Esophagus squamous epithelium (tissue), 5 donors: ENCODE results near the gene CALML5. TPM values are rescaled to one million over a fixed set of nuclear protein-coding genes. Genes with fewer than 3 reads are reported as not detected.

Experiments
- DNase-seq: peaks from one replicate; lab custom pipeline; 2025; lab: John Stamatoyannopoulos, UW
- H3K27ac ChIP-seq, 4 donors: fragments of 200-600 bp; sonication (generic); one replicate each; pipeline ENCODE4 v1.5.1; 2016 to 2019; ENCODE audit warnings: mild to moderate bottlenecking in 1 of 4
- H3K27me3 ChIP-seq, 4 donors: fragments of 200-600 bp; sonication (generic); 1 replicate in 3 of 4; 2 replicates in 1 of 4; pipeline versions ENCODE4 v1.5.1 to v1.6.0; 2017 to 2021; ENCODE audit warnings: antibody characterized with exemption in 1 of 4
- H3K36me3 ChIP-seq, 3 donors: fragments of 200-600 bp; sonication (generic); one replicate each; pipeline ENCODE4 v1.5.1; 2016 to 2019
- H3K4me1 ChIP-seq, 3 donors: fragments of 200-600 bp; sonication (generic); one replicate each; pipeline ENCODE4 v1.5.1; 2017 to 2019
- H3K4me3 ChIP-seq, 4 donors: fragments of 200-600 bp; sonication (generic); 1 replicate in 3 of 4; 2 replicates in 1 of 4; pipeline ENCODE4 v1.5.1; 2016 to 2019; ENCODE audit warnings: mild to moderate bottlenecking in 2 of 4, moderate library complexity in 1 of 4
- H3K9me3 ChIP-seq, 3 donors: fragments of 200-600 bp; sonication (generic); one replicate each; pipeline ENCODE4 v1.5.1; 2016 to 2019
- POLR2A ChIP-seq, 4 donors: fragments of 450-650 bp; IDR thresholded peaks; one replicate each; pipeline ENCODE4 v1.6.1; 2017; ENCODE audit warnings: antibody characterized with exemption in 4 of 4, mild to moderate bottlenecking in 4 of 4, moderate library complexity in 3 of 4
- whole genome bisulfite sequencing, 2 donors: methylation state at CpG; one replicate each; pipeline ENCODE4 v1.1.5; 2018; 5-methylcytosine and 5-hydroxymethylcytosine counted together
- intact Hi-C: fragments of 100-400 bp; cut with DNase I; formaldehyde crosslinking; loops from one replicate; pipeline ENCODE4 v1.15.0; 2022
- total RNA-seq, 4 donors: library from RNA; depleted of rRNA; stranded (reverse); fragments of >200 nt; gene quantifications; one replicate each; pipeline ENCODE4 v1.1.0, GENCODE V29; 2016
- TF ChIP-seq, protein P1 (sequence below), 6 experiments: fragments of 450-650 bp in 4 of 6; fragments of 200-600 bp in 2 of 6; sonication (generic) in 2 of 6; IDR thresholded peaks; one replicate each; pipeline ENCODE4 v1.5.1; 2016 to 2019; ENCODE audit warnings: antibody characterized with exemption in 6 of 6, mild to moderate bottlenecking in 4 of 6, moderate library complexity in 4 of 6
- donor health status: DM: yes; HTN: yes; CAD: no.

CALML5 gene
- total RNA-seq, 4 donors from 2014 or later = 14.5 to 148 (median 22.6) TPM

DNA sequence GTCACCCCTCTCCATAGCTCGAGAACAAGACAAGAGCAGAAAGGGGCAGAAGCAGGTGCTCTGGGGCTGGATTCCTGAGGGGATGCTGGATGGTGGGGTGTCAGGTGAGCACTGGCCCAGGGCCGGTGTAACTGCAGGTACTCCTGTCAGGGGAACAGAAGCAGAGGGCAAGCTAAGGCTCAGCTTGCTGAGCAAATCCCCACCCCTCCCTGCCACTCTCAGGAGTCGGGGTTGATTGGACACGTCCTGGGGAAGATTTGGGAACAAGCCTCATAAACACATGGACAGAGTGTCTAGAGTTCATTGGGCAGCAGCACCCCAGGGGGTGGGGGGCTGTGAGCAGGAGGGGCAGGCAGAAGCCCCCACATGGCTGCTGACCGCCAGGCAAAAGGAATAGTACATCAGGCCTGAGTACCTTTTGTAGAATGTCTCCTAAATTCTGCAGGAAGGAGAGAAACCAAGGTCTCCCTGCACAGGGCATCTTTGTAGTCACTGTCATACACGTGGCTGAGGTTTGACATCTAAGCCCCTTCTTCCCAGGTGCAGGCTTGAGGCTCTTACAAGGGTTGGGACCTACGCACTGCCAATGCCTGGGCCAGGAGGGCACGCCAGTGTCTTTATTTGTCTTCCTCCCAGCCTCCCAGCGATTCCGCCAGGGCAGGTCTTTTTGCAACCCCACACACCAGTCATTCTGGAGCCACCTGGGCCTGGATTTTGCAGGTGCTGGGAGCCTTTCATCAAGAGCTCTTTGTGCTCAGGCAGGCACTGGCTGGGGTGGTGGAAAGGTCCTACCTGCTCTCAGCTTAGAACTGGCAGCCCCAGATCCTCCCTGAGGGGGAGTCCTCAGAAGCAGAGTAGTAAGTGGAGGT lies 28.2 kb upstream of the CALML5 start:
- intact Hi-C loops = no loop called here
- WGBS, 2 donors = 39 to 47% methylated on average over 7 to 8 of the region's 10 CpGs
- Histone ChIP-seq H3K36me3 (no peaks in the 10 kb centered on the region), H3K27me3 (no peaks in the 10 kb centered on the region), H3K4me1 (peaks cover 28 to 84% (median 41%) of the 10 kb centered on the region in 3 donors), H3K4me3 (peak overlapping the region; percentile 57 to 70 (median 58)), H3K27ac (peak overlapping the region; percentile 73 to 93 (median 92)), H3K9me3 (no peaks in the 10 kb centered on the region)
- peak in 1 of 4 donors; percentile 5 for TF ChIP-seq POLR2A (IDR thresholded peaks at IDR 0.05)
- TF ChIP-seq, protein P1, sequence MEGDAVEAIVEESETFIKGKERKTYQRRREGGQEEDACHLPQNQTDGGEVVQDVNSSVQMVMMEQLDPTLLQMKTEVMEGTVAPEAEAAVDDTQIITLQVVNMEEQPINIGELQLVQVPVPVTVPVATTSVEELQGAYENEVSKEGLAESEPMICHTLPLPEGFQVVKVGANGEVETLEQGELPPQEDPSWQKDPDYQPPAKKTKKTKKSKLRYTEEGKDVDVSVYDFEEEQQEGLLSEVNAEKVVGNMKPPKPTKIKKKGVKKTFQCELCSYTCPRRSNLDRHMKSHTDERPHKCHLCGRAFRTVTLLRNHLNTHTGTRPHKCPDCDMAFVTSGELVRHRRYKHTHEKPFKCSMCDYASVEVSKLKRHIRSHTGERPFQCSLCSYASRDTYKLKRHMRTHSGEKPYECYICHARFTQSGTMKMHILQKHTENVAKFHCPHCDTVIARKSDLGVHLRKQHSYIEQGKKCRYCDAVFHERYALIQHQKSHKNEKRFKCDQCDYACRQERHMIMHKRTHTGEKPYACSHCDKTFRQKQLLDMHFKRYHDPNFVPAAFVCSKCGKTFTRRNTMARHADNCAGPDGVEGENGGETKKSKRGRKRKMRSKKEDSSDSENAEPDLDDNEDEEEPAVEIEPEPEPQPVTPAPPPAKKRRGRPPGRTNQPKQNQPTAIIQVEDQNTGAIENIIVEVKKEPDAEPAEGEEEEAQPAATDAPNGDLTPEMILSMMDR (IDR thresholded peaks at IDR 0.05) = no peak
- no peak for DNase-seq

DNA sequence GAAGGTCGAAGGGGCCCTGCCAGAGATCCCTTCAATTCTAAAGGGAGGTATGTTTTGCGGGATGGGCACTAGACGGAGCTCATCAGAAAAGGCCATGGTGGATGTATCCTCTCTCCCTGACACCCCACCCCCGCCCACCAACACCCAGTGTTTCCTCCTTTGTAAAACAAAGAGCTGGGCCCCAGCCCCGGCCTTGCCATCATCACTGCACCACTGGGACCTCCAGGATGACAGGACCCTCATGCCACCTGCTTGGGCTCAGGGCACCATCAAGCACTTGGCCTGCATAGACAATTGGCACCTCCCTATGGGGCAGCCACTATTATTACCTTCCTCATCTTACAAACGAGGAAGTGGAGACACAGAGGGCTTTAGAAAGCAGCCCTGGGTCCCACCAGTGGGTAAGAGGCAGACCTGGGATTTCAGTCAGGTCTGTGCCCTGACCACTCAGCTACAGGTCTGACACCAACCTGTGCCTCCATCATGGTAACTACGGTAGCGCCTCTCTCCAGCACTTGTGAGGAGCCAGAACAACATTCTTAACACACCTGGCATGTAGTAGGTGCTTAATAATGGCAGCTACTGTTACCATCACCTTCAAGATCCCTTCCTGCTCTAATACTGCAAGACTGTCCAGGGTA lies 27.4 kb upstream of the CALML5 start:
- TF ChIP-seq POLR2A (IDR thresholded peaks at IDR 0.05) = no peak
- TF ChIP-seq, protein P1 (IDR thresholded peaks at IDR 0.05) = no peak
- Histone ChIP-seq H3K27me3 (no peaks in the 10 kb centered on the region), H3K27ac (peak overlapping the region; percentile 73 to 93 (median 92)), H3K4me3 (peak overlapping the region; percentile 57 to 70 (median 58)), H3K9me3 (no peaks in the 10 kb centered on the region), H3K36me3 (no peaks in the 10 kb centered on the region), H3K4me1 (peaks cover 20 to 76% (median 34%) of the 10 kb centered on the region in 3 donors)
- intact Hi-C loops = no loop called here
- no peak for DNase-seq
- 60 to 72% methylated on average over 3 to 7 of the region's 8 CpGs for WGBS, 2 donors

DNA sequence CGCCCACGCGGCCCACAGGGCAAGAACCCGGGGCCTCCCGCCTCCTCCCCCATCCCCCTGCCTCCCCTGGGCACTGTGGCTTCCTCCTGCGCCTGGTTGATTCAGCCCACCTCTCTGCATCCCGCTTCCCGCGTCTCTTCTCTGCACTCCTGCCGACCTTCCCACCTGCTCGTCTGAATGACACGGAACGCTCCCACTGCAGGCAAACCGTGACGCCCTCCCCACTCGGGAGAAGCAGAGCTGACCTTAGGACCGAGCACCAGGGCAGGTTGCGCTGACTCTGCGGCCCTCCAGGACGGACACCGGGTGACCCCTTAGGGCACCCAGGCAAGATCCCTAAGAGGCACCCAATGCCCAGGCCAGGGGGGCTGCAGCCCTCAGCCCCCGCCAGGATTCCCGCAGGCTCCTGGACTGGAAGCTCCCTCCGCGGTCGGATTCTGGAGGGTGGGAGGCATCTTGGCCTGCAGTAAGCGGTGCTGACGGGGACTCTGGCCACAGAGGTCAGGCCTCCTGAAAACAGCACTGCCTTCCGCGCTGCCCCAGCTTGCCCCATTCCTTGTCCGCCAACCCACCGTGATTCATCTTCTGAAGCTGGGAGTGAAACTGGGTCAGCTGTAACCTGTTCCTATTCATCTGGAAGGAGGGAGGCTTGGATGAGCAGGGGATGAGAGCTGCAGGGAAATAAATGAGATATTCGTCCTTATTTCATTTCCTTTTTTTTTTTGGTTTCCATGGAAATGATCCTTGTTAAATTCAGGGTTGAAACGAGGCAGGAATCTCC lies 26.4 kb upstream of the CALML5 start:
- Histone ChIP-seq H3K27ac (peak overlapping the region; percentile 88 to 93 (median 92)), H3K36me3 (no peaks in the 10 kb centered on the region), H3K9me3 (no peaks in the 10 kb centered on the region), H3K4me1 (peaks cover 10 to 66% (median 23%) of the 10 kb centered on the region in 3 donors), H3K27me3 (no peaks in the 10 kb centered on the region), H3K4me3 (peak overlapping the region; percentile 57 to 70 (median 58))
- 30 to 57% methylated on average over 7 to 13 of the region's 34 CpGs for WGBS, 2 donors
- intact Hi-C loops = no loop called here
- TF ChIP-seq POLR2A (IDR thresholded peaks at IDR 0.05) = peak in 1 of 4 donors; percentile 17
- TF ChIP-seq, protein P1 (IDR thresholded peaks at IDR 0.05) = no peak
- no peak for DNase-seq

DNA sequence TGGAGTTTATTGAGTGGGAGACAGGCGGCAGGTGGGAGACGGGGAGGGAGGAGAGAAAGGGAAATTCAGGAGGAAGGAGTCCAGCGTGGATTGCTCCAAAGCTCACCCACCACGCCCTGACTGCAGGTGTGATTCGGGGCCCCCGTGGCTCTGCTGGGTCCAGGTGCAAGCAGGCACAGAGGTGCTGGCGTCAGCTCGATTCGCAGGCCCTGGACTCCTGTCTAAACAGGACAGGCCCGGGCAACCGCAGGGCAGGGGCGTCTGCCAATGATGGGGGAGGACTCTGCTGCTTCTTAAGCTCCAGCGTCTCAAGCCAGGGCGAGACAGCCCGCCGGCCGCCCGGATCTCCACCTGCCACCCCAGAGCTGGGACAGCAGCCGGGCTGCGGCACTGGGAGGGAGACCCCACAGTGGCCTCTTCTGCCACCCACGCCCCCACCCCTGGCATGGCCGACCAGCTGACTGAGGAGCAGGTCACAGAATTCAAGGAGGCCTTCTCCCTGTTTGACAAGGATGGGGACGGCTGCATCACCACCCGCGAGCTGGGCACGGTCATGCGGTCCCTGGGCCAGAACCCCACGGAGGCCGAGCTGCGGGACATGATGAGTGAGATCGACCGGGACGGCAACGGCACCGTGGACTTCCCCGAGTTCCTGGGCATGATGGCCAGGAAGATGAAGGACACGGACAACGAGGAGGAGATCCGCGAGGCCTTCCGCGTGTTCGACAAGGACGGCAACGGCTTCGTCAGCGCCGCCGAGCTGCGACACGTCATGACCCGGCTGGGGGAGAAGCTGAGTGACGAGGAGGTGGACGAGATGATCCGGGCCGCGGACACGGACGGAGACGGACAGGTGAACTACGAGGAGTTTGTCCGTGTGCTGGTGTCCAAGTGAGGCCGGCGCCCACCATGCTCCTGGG lies 25.5 kb upstream of the CALML5 start, which contains the start of gene CALML3:
TSS of gene CALML3 (plus strand) at position 321 of the 920 bp plus-strand sequence. CDS start at position 446, 125 bp downstream.
- TF ChIP-seq POLR2A (IDR thresholded peaks at IDR 0.05) = peak in 2 of 4 donors; percentile 20 to 48
- TF ChIP-seq, protein P1 (IDR thresholded peaks at IDR 0.05) = no peak
- Histone ChIP-seq H3K36me3 (no peaks in the 10 kb centered on the region), H3K4me1 (peaks cover 5 to 57% (median 15%) of the 10 kb centered on the region in 3 donors), H3K4me3 (peak within 1 kb of the TSS; percentile 57 to 70 (median 58)), H3K27me3 (no peaks in the 10 kb centered on the region), H3K9me3 (no peaks in the 10 kb centered on the region), H3K27ac (peak within 1 kb of the TSS; percentile 88 to 93 (median 92))
- intact Hi-C loops = no loop called here
- no peak for DNase-seq
- 41 to 69% methylated on average over 32 to 35 of the region's 64 CpGs for WGBS, 2 donors
